Testis (tissue), 3 donors: Measurements from ENCODE around the gene ZNF780B. TPM values are rescaled to one million over a fixed set of nuclear protein-coding genes. Genes with fewer than 3 reads are reported as not detected.

Experiments used
- DNase-seq: peaks from one replicate; pipeline ENCODE4 v3.0.0-alpha.2; 2019
- H3K27ac ChIP-seq, 2 donors: fragments of 200-600 bp; sonication (generic); one replicate each; pipeline ENCODE4 v1.5.1; 2019
- H3K27me3 ChIP-seq: fragments of 200-600 bp; sonication (generic); one replicate; pipeline ENCODE4 v1.5.1; 2019
- H3K36me3 ChIP-seq: fragments of 200-600 bp; sonication (generic); one replicate; pipeline ENCODE4 v1.5.1; 2017; ENCODE audit warnings: low read depth; ENCODE audit errors: missing control alignments
- H3K4me1 ChIP-seq: fragments of 200-600 bp; sonication (generic); one replicate; pipeline ENCODE4 v1.5.1; 2019
- H3K4me3 ChIP-seq, 2 donors: fragments of 200-600 bp; sonication (generic); one replicate each; pipeline ENCODE4 v1.5.1; 2017 to 2019
- H3K9me3 ChIP-seq: fragments of 200-600 bp; sonication (generic); one replicate; pipeline ENCODE4 v1.5.1; 2017
- CTCF ChIP-seq, 3 experiments: fragments of 450-650 bp in 2 of 3; fragments of 200-600 bp in 1 of 3; sonication (generic) in 1 of 3; IDR thresholded peaks; one replicate each; pipeline ENCODE4 v1.5.1; 2016 to 2019; ENCODE audit warnings: antibody characterized with exemption in 3 of 3, mild to moderate bottlenecking in 2 of 3, moderate library complexity in 1 of 3
- POLR2A ChIP-seq: fragments of 450-650 bp; IDR thresholded peaks from one replicate; pipeline ENCODE4 v1.6.1; 2017; ENCODE audit warnings: antibody characterized with exemption, mild to moderate bottlenecking, moderate library complexity
- WGBS, 2 donors: methylation state at CpG; one replicate each; pipeline ENCODE4 v1.1.5; 2018; 5-methylcytosine and 5-hydroxymethylcytosine counted together
- intact Hi-C: fragments of 100-400 bp; cut with DNase I; formaldehyde crosslinking; loops from one replicate; pipeline ENCODE4 v1.15.1; 2023; ENCODE audit warnings: low total_unique reads
- polyA plus RNA-seq: library from polyadenylated mRNA; stranded (reverse); fragments of 350-450 nt; fragmentation: Illumina TruSeq; extraction: RNeasy Lipid Tissue Mini Kit (QIAGEN cat#74804); gene quantifications from one replicate; pipeline ENCODE4 v1.2.3, GENCODE V29; 2014; ENCODE audit warnings: low read depth, low replicate concordance; ENCODE audit not compliant: insufficient read depth
- total RNA-seq, 2 donors: library from RNA; depleted of rRNA; stranded (reverse); fragments of >200 nt; gene quantifications; one replicate each; pipeline ENCODE4 v1.2.3, GENCODE V29; 2016

Gene ZNF780B
- total and polyA plus RNA-seq, 3 donors from 2014 or later, result 5.0 to 18.6 (median 13.5) TPM

GRCh38 chr19:39982883-39983282 is 73.1 kb downstream of the ZNF780B start:
- H3K9me3 ChIP-seq, result no peaks in the 10 kb centered on the region
- H3K4me1 ChIP-seq, result no peaks in the 10 kb centered on the region
- H3K36me3 ChIP-seq, result no peaks in the 10 kb centered on the region
- no peaks in the 10 kb centered on the region for H3K27me3 ChIP-seq
- 100% methylated on average over 1 of the region's 1 CpG for WGBS, 2 donors
- intact Hi-C loops, result no loop called here
- no peak overlapping the region for H3K27ac ChIP-seq
- H3K4me3 ChIP-seq, result no peak overlapping the region
- TF ChIP-seq POLR2A (no peak), CTCF (IDR thresholded peaks at IDR 0.05) (no peak)
- DNase-seq, result no peak

Other genes with a start within 250 kb of the ZNF780B start
- 100 to 1,000 TPM in 1 of 2 donors, 10 to 100 TPM in 1; 90.8 to 127 TPM for gene DYRK1B, start 222.1 kb downstream of the ZNF780B start, total RNA-seq
- gene DYRK1B, start 222.1 kb downstream of the ZNF780B start, polyA plus RNA-seq, result 124 TPM
- 100 to 1,000 TPM; 236 to 301 TPM for gene FBL, start 209.9 kb downstream of the ZNF780B start, total RNA-seq
- 303 TPM for gene FBL, start 209.9 kb downstream of the ZNF780B start, polyA plus RNA-seq
- 10 to 100 TPM; 15.9 to 18.8 TPM for gene FCGBP, start 121.6 kb downstream of the ZNF780B start, total RNA-seq
- 6.7 TPM for gene FCGBP, start 121.6 kb downstream of the ZNF780B start, polyA plus RNA-seq
- 10 to 100 TPM; 73.0 to 77.9 TPM for gene PSMC4, start 85.1 kb downstream of the ZNF780B start, total RNA-seq
- gene PSMC4, start 85.1 kb downstream of the ZNF780B start, polyA plus RNA-seq, result 114 TPM
- gene ZNF546, start 59.2 kb downstream of the ZNF780B start, total RNA-seq, result 10 to 100 TPM; 19.6 to 21.7 TPM
- gene ZNF546, start 59.2 kb downstream of the ZNF780B start, polyA plus RNA-seq, result 27.6 TPM
- 10 to 100 TPM; 16.1 to 17.2 TPM for gene ZNF780A, start 34.7 kb upstream of the ZNF780B start, total RNA-seq
- 9.5 TPM for gene ZNF780A, start 34.7 kb upstream of the ZNF780B start, polyA plus RNA-seq
- 10 to 100 TPM; 23.8 to 35.0 TPM for gene MAP3K10, start 135.2 kb upstream of the ZNF780B start, total RNA-seq
- 23.1 TPM for gene MAP3K10, start 135.2 kb upstream of the ZNF780B start, polyA plus RNA-seq
- gene TTC9B, start 162.2 kb upstream of the ZNF780B start, total RNA-seq, result under 1 TPM; 0.50 to 0.71 TPM
- 0.30 TPM for gene TTC9B, start 162.2 kb upstream of the ZNF780B start, polyA plus RNA-seq
- gene CCNP, start 170.5 kb upstream of the ZNF780B start, total RNA-seq, result 1 to 10 TPM; 1.2 to 2.3 TPM
- gene CCNP, start 170.5 kb upstream of the ZNF780B start, polyA plus RNA-seq, result 0.74 TPM
- 100 to 1,000 TPM; 195 to 229 TPM for gene AKT2, start 229.1 kb upstream of the ZNF780B start, total RNA-seq
- 154 TPM for gene AKT2, start 229.1 kb upstream of the ZNF780B start, polyA plus RNA-seq